ENCODE data around the gene RBMY1J.
"Not testable (repeated sequence)": the region's sequence is repeated elsewhere in the genome, so short reads cannot be mapped to it uniquely, and the experiment has no call there.

Gene RBMY1J

GRCh38 chrY:22403110-22403509 lies at the start of gene RBMY1J:
TSS of gene RBMY1J (plus strand) at chrY:22403410. CDS start at chrY:22405448, 2,038 bp downstream.
- DNase-seq (ENCODE audit: low read depth in 2 of 2) = not testable (repeated sequence)

GRCh38 chrY:22367416-22367815 lies 35.8 kb upstream of the RBMY1J start:
- no peak for DNase-seq (ENCODE audit: low read depth in 2 of 2)

GRCh38 chrY:22370623-22371022 lies 32.6 kb upstream of the RBMY1J start:
- no peak for DNase-seq (ENCODE audit: low read depth in 2 of 2)

GRCh38 chrY:22373494-22373893 lies 29.7 kb upstream of the RBMY1J start:
- DNase-seq (ENCODE audit: low read depth in 2 of 2) = no peak

GRCh38 chrY:22444718-22445396 lies 41.6 kb downstream of the RBMY1J start:
- not testable (repeated sequence) for DNase-seq (ENCODE audit: low read depth in 2 of 2)

GRCh38 chrY:22455522-22455921 lies 52.3 kb downstream of the RBMY1J start:
- DNase-seq (ENCODE audit: low read depth in 2 of 2) = not testable (repeated sequence)

- not testable (repeated sequence) for DNase-seq (ENCODE audit: low read depth in 2 of 2)
Measured at GRCh38 chrY:22461962-22462361, 58.8 kb downstream of the RBMY1J start.

Measured in stimulated activated CD4-positive, alpha-beta T cell treated with anti-CD3 and anti-CD28 coated beads, Interleukin-15, amount 100 ng/mL, for 48 hours (primary cell).